NCI-H2227 (cell line): ENCODE results near the gene CDK5RAP1.

Experiments used
- DNase-seq: peaks from one replicate; lab custom pipeline; 2025; ENCODE audit not compliant: unreplicated experiment; lab: John Stamatoyannopoulos, UW

The CDK5RAP1 gene

DNA sequence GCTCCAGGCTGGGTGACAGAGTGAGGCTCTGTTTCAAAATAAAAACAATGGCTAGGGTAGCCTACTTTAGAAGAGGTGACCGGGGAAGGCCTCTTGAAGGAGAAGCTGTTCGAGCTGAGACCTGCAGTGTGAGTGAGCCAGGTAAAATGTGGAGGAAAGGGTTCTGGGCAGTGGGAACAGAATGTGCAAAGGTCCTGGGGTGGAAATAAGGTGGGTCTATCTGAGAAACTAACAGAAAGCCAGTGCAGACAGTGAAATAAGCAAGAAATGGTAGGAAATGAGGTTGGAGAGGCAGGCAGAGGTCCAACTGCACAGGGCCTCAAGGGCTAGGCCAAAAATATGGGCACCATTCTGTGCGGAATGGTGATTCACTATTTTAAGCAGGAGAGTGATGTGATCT, 64.9 kb downstream of the CDK5RAP1 start:
- no peak for DNase-seq

- no peak for DNase-seq
Measured at GRCh38 chr20:33334111-33334510, 67.2 kb downstream of the CDK5RAP1 start.

- DNase-seq: no peak
Measured at GRCh38 chr20:33333616-33334015, 67.7 kb downstream of the CDK5RAP1 start.

- no peak for DNase-seq
Measured at GRCh38 chr20:33332905-33333456, 68.3 kb downstream of the CDK5RAP1 start.

DNA sequence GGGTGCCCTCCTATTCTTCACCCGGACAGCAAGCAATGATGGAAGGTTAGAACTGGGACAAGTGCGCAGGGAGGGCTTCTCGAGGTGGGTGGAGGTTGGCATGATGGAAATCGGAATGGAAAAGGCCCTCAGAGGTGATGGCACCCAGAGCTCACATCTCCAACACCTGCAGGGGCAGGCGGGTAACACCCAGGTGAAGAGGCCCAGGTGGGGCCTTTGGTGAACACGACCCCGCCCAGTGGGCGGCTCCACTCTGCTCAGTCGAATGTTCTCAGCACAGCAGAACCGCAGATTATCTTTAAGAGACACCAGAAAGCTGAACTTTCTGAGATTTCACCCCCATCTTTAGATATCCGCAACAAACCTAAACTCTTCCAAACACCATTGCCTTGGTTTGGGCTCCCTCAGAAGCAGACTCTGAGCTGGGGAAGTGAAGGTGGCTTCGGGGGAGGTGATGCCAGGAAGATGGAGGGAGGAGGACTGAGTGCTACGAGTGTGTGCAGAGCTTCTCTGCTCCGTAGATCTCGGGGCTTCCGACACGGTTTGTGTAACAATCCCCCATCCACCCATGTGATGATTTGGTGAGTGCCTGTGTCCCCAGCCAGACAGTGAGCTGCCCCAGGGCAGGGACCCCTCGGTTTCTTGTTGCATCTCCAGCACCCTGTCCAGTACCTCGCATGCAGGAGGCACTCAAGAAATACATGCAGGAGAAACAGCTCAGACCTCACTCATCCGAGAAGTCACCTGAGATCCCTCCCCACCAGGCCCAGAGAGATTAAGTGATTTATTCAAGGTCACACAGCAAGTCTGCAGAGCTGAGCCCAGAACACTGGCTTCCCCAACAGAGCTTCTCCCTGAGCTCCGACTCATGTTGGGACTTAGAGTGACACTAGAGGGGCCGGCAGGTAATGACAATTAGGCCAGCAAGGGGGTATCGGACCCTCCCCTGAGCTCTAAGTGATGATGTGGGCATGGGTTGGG, 72.9 kb downstream of the CDK5RAP1 start:
- no peak for DNase-seq

- no peak for DNase-seq
Measured at GRCh38 chr20:33325350-33325749, 76.0 kb downstream of the CDK5RAP1 start.

- DNase-seq: no peak
Measured at GRCh38 chr20:33323236-33323635, 78.1 kb downstream of the CDK5RAP1 start.

GRCh38 chr20:33322456-33322855, 78.9 kb downstream of the CDK5RAP1 start:
- DNase-seq: no peak

DNA sequence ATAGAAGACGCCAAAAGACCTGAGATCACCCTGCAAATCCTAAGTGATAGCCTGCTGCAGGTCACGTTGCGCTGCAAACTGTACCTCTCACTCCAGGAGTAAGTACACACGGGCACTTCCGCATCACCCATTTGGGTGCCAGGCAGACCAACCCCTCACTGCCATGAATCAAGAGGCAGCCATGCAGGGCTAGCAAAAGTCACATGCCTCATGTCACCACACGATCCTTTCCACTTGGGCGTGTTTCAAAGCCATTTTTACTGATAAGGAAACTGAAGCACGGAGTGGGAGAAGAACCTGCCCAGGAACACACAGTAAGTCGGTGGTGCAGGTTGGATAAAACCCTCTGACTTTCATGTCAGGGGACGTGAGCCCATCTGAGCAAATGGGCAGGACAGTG, 81.3 kb downstream of the CDK5RAP1 start:
- DNase-seq: no peak

DNA sequence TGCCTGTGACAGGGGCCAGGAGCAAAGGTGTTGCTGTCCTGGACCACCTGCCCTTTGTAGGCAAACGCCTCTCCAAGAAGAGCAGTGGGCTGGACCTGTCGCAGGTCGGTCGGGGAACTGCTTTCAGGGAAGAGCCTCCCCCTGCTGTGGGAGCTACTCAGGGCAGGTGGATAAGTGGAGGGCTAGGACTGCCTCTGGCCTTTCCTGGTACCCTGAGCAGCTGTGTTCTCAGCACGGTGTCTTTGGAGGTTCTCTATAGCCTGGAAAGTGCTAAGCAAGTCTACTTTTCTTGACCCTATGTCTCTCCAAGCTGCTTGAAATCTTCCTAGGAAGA, 83.3 kb downstream of the CDK5RAP1 start:
- no peak for DNase-seq

- DNase-seq: no peak
Measured at GRCh38 chr20:33317424-33318095, 83.8 kb downstream of the CDK5RAP1 start.

DNA sequence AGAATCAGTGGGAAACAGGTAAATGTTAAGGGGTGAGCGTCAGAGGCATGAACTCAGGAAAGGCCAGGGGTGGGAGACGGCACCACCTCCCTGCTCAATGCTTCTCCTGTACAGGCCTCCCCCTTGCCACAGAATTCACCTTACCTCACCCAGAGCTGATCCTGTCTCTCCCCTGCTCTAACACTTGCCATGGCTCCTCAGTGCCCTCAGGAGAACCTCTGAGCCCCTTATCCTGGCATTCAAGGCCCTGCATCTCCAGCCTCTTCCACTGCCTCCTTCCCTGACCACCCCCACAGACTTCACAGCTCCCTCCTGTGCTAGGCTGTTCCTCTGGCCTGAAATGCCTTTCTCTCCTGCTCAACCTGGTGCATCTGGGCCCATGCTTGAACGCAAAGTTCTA, 84.4 kb downstream of the CDK5RAP1 start:
- DNase-seq: no peak

DNA sequence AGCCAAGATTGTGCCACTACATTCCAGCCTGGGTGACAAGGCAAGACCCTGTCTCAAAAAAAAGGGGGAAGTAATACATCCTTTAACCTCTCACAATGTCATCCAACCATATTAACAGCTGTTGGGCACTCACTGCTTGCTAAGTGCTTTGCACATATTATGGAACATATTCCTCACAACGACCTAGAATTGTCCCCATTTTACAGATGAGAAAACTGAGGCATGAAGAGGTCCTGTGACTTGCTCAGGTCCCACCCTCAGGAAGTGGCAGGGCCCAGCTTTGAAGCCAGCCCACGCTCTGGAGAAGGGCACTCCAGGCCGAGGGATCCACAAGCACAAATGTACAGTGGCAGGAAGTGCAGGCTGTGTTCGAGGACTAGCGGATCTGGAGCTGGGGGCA, 85.0 kb downstream of the CDK5RAP1 start:
- DNase-seq: no peak

GRCh38 chr20:33313686-33314314, 87.5 kb downstream of the CDK5RAP1 start:
- no peak for DNase-seq

- DNase-seq: no peak
Measured at GRCh38 chr20:33312583-33312982, 88.7 kb downstream of the CDK5RAP1 start.

DNA sequence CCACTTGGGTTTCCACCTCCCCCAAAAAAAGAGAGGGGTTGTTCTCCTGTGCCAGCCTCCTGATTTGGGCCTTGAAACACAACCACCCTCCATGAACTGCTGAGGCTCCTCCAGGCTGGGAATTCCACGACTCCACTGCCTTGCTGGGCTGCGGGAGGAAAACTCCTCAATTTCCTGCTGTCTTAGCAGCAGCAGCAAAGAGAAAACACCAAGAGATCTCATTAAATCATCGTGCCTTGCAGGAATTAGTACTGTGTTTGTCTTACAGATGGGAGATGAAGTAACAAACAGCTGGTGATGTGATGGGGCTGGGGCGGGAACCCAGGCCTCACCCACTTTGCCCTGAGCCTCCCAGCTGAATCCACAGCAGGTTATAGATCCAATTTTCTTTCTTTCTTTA, 89.3 kb downstream of the CDK5RAP1 start:
- DNase-seq: no peak

GRCh38 chr20:33311011-33311410, 90.3 kb downstream of the CDK5RAP1 start:
- no peak for DNase-seq

DNA sequence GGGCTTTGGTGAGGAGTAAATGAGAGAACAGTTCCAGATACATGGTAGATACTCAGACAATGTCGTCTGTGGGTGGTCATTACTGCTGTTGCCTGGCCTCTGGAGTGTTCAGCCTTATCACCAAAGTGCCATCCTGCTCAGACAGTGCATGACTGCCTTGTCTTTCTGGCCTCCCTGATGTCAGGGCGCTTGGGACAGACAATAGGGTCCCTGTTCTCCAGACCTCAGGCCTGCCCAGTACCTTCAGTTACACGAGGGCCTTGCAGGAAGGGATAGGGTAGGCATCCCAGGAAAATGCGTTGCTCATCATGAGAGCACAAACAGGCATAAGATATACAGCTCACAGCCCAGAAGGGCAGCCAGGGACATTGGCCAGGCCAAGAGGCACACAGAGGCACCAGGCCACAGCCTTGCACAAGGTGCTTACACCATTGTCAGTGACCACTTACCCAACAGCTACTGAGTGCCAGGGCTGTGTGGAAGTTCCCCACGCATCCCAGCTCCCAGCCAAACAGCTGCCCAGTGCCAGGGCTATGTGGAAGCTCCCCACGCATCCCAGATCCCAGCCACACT, 90.9 kb downstream of the CDK5RAP1 start:
- no peak for DNase-seq

GRCh38 chr20:33309631-33310030, 91.7 kb downstream of the CDK5RAP1 start:
- DNase-seq: no peak
